HCT116 (cell line): ENCODE measurements around the gene IL1R2. TPM values are rescaled to one million over a fixed set of nuclear protein-coding genes. Genes with fewer than 3 reads are reported as not detected.

Source experiments
- ATAC-seq: fragments of 200-7000 bp; cut with Tn5 transposase; 2 replicates; pipeline ENCODE4 v1.9.1; 2020; ENCODE audit warnings: mild to moderate bottlenecking, moderate library complexity
- BruUV-seq: library from RNA; stranded (reverse); fragments of 400-500 nt; replicated peaks from 2 replicates; lab custom pipeline; 2021; lab: Mats Ljungman, UMichigan
- CTCF ChIA-PET: fragments of 300-600 bp; sonication (Branson Sonifier 250); formaldehyde crosslinking; loops from one replicate; lab custom pipeline; 2021; ENCODE audit warnings: antibody characterized with exemption; lab: Charles Lee
- POLR2A ChIA-PET: fragments of 300-600, 350-600 bp; sonication (Branson Sonifier 250); formaldehyde crosslinking; loops from one replicate; lab custom pipeline; 2021; ENCODE audit warnings: antibody characterized with exemption; lab: Charles Lee
- RAD21 ChIA-PET, 2 experiments: fragments of 300-600 bp; sonication (Branson Sonifier 250); formaldehyde crosslinking; loops; one replicate each; lab custom pipeline; 2023; ENCODE audit warnings: low total read pairs in 2 of 2; ENCODE audit not compliant: uncharacterized antibody in 2 of 2, unreplicated experiment in 2 of 2, low non-redundant PET in 1 of 2; lab: Charles Lee
- DNase-seq: peaks from one replicate; pipeline ENCODE4 v3.0.0-alpha.2; 2010; ENCODE audit warnings: low read depth, low spot score
- H2AFZ ChIP-seq: fragments of 200-600 bp; shearing (Covaris generic), sonication (generic); 2 replicates; pipeline ENCODE4 v1.6.1; 2017; ENCODE audit warnings: low read depth, mixed run types, mixed read lengths, antibody characterized with exemption, low read length; ENCODE audit not compliant: poor library complexity, severe bottlenecking
- H3K27ac ChIP-seq: 2 replicates; pipeline ENCODE4 v1.5.1; 2012; ENCODE audit warnings: low read depth, low read length
- H3K27me3 ChIP-seq: fragments of 200-600 bp; sonication (generic); 2 replicates; pipeline ENCODE4 v1.6.1; 2016; ENCODE audit warnings: mixed run types, low read length, mixed read lengths; ENCODE audit not compliant: insufficient read depth
- H3K36me3 ChIP-seq, 2 experiments: fragments of 200-500 bp in 1 of 2; fragments of 200-600 bp in 1 of 2; sonication (Bioruptor generic) in 1 of 2; sonication (generic) in 1 of 2; 2 replicates each; pipeline versions ENCODE4 v1.5.1 to v1.6.1; 2014 to 2016; ENCODE audit warnings: low read length in 2 of 2, inconsistent platforms in 1 of 2, mixed read lengths in 1 of 2, mixed run types in 1 of 2; ENCODE audit not compliant: insufficient read depth in 2 of 2, control insufficient read depth in 1 of 2
- H3K4me1 ChIP-seq, 2 experiments: fragments of 200-600 bp in 1 of 2; sonication (generic) in 1 of 2; 2 replicates each; pipeline versions ENCODE4 v1.5.1 to v1.6.1; 2012 to 2017; ENCODE audit warnings: low read length in 2 of 2, inconsistent platforms in 1 of 2, mild to moderate bottlenecking in 1 of 2, mixed read lengths in 1 of 2, mixed run types in 1 of 2, moderate library complexity in 1 of 2; ENCODE audit not compliant: insufficient read depth in 2 of 2, control insufficient read depth in 1 of 2
- H3K4me2 ChIP-seq: fragments of 200-600 bp; sonication (generic); 2 replicates; pipeline ENCODE4 v1.6.1; 2017; ENCODE audit warnings: mixed run types, low read length, mixed read lengths
- H3K4me3 ChIP-seq, 2 experiments: fragments of 200-600 bp in 1 of 2; sonication (generic) in 1 of 2; replicated peaks in 1 of 2; 2 replicates each; pipeline ENCODE4 v1.5.1; 2011 to 2016; ENCODE audit warnings: low read length in 2 of 2, control low read depth in 1 of 2, low read depth in 1 of 2, mild to moderate bottlenecking in 1 of 2, mixed read lengths in 1 of 2, mixed run types in 1 of 2
- H3K79me2 ChIP-seq: fragments of 200-600 bp; sonication (generic); 2 replicates; pipeline ENCODE4 v1.6.1; 2017; ENCODE audit warnings: mild to moderate bottlenecking, mixed run types, low read length, moderate library complexity, mixed read lengths; ENCODE audit not compliant: insufficient read depth
- H3K9ac ChIP-seq: fragments of 200-600 bp; sonication (generic); 2 replicates; pipeline ENCODE4 v1.6.1; 2016; ENCODE audit warnings: low read length, mixed read lengths
- H3K9me2 ChIP-seq: fragments of 200-600 bp; sonication (generic), shearing (Covaris generic); 2 replicates; pipeline ENCODE4 v1.6.1; 2017; ENCODE audit warnings: mixed run types, mild to moderate bottlenecking, moderate library complexity; ENCODE audit not compliant: insufficient read depth
- H3K9me3 ChIP-seq, 2 experiments: fragments of 200-500 bp in 1 of 2; fragments of 200-600 bp in 1 of 2; sonication (Bioruptor generic) in 1 of 2; sonication (generic) in 1 of 2; 2 replicates each; pipeline ENCODE4 v1.6.1; 2014 to 2017; ENCODE audit warnings: low read length in 2 of 2, mixed read lengths in 2 of 2, inconsistent platforms in 1 of 2, low read depth in 1 of 2, mild to moderate bottlenecking in 1 of 2, mixed run types in 1 of 2, moderate library complexity in 1 of 2; ENCODE audit not compliant: control insufficient read depth in 1 of 2, insufficient read depth in 1 of 2
- H4K20me1 ChIP-seq: fragments of 200-600 bp; sonication (generic), shearing (Covaris generic); 2 replicates; pipeline ENCODE4 v1.6.1; 2017; ENCODE audit warnings: mixed run types, mild to moderate bottlenecking, moderate library complexity; ENCODE audit not compliant: insufficient read depth
- CEBPB ChIP-seq: IDR thresholded peaks from 2 replicates; pipeline ENCODE4 v1.6.1; 2012; ENCODE audit warnings: low read depth
- MAX ChIP-seq: IDR thresholded peaks from 2 replicates; pipeline ENCODE4 v1.6.1; 2012
- SP1 ChIP-seq: IDR thresholded peaks from 2 replicates; pipeline ENCODE4 v1.6.1; 2012; ENCODE audit warnings: low read depth
- SRF ChIP-seq: IDR thresholded peaks from 2 replicates; pipeline ENCODE4 v1.6.1; 2012; ENCODE audit warnings: low read depth
- ZBTB33 ChIP-seq: IDR thresholded peaks from 2 replicates; pipeline ENCODE4 v1.6.1; 2011; ENCODE audit warnings: mild to moderate bottlenecking, low read length, moderate library complexity; ENCODE audit not compliant: insufficient replicate concordance; ENCODE audit errors: extremely low read depth
- ZNF274 ChIP-seq: fragments of 200-500 bp; sonication (Bioruptor generic); IDR thresholded peaks from 2 replicates; pipeline ENCODE4 v1.6.1; 2014; ENCODE audit warnings: mild to moderate bottlenecking, low read depth, low read length, inconsistent platforms
- intact Hi-C: fragments of 100-400 bp; cut with micrococcal nuclease; formaldehyde crosslinking; loops from 2 replicates; pipeline ENCODE4 v1.10.0; 2022
- total RNA-seq: library from RNA; stranded (reverse); gene quantifications from one replicate; pipeline ENCODE4 v1.2.1, GENCODE V29; 2021; ENCODE audit not compliant: unreplicated experiment
- TF ChIP-seq, protein P1 (sequence below): IDR thresholded peaks from 2 replicates; pipeline ENCODE4 v1.6.1; 2012; ENCODE audit warnings: low read depth

Gene IL1R2
- total RNA-seq, 1 experiment from 2014 or later: 0.52 TPM

DNA sequence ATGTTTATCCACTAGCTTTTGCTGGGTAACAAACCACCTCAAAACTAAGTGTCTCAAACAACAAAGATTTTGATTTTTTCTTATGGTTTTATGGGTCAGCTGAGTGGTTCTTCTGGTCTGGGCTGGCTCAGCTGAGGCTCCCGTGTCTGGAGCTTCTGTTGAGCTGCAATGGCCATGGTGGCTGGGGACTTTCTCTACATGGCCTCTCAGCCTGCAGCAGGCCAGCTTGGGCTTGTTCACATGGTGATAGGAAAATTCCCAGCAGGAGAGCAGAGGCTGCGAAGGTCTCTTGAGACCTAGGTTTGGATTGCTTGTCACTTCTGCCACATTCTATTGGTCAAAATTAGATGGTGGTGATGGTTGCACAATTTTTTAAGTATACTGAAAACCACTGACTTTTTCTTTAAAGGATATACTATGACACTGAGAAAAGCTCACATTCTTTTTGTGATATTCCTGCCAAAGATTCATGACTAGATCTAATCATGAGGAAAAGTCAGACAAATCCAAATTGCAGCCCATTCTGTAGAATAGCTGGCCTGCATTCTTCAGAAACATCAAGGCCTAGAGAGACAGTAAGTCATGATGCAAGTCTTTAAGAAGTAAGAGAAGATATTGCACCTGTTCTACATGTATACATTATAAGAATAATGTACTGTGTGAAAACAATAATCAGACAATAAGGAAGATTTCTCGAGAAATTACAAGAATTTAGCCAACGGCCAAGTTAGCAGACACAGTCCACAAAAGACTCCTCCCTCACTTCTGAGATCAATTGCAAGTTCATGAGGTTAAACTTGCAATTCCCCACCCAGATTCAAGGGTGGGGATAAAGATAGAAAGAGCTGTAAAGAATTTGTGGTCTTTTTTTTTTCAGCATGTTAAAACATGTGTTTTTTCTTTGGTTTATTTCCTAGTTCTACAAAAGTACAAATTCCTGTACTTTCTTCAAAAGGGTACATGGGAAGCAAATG is 35.0 kb upstream of the IL1R2 start:
- no peak overlapping the region for H3K4me3 ChIP-seq
- no peaks in the 10 kb centered on the region for H3K4me1 ChIP-seq
- no peaks in the 10 kb centered on the region for H3K27me3 ChIP-seq
- no peak overlapping the region for H3K27ac ChIP-seq
- H4K20me1 ChIP-seq: no peaks in the 10 kb centered on the region
- no peak for ATAC-seq
- no peak overlapping the region for H3K4me2 ChIP-seq
- intact Hi-C loops: no loop called here
- no TSS peak for BruUV-seq
- H3K9me2 ChIP-seq: no peaks in the 10 kb centered on the region
- ChIA-PET POLR2A (no interaction called here), CTCF (no interaction called here)
- no peaks in the 10 kb centered on the region for H3K79me2 ChIP-seq
- H3K9me3 ChIP-seq: no peaks in the 10 kb centered on the region
- H3K36me3 ChIP-seq: no peaks in the 10 kb centered on the region
- no peak overlapping the region for H3K9ac ChIP-seq
- no peak overlapping the region for H2AFZ ChIP-seq
- TF ChIP-seq ZBTB33 (no peak), SP1 (no peak), MAX (no peak), SRF (no peak), ZNF274 (no peak), CEBPB (no peak)
- TF ChIP-seq, protein P1, sequence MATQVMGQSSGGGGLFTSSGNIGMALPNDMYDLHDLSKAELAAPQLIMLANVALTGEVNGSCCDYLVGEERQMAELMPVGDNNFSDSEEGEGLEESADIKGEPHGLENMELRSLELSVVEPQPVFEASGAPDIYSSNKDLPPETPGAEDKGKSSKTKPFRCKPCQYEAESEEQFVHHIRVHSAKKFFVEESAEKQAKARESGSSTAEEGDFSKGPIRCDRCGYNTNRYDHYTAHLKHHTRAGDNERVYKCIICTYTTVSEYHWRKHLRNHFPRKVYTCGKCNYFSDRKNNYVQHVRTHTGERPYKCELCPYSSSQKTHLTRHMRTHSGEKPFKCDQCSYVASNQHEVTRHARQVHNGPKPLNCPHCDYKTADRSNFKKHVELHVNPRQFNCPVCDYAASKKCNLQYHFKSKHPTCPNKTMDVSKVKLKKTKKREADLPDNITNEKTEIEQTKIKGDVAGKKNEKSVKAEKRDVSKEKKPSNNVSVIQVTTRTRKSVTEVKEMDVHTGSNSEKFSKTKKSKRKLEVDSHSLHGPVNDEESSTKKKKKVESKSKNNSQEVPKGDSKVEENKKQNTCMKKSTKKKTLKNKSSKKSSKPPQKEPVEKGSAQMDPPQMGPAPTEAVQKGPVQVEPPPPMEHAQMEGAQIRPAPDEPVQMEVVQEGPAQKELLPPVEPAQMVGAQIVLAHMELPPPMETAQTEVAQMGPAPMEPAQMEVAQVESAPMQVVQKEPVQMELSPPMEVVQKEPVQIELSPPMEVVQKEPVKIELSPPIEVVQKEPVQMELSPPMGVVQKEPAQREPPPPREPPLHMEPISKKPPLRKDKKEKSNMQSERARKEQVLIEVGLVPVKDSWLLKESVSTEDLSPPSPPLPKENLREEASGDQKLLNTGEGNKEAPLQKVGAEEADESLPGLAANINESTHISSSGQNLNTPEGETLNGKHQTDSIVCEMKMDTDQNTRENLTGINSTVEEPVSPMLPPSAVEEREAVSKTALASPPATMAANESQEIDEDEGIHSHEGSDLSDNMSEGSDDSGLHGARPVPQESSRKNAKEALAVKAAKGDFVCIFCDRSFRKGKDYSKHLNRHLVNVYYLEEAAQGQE: no peak
- TF ChIP-seq, all 23 proteins: peak for 0
- RAD21 ChIA-PET: no interaction called here
- no peak for DNase-seq
